Measurements from ENCODE around the gene C1QL2. TPM values are rescaled to one million over a fixed set of nuclear protein-coding genes. Genes with fewer than 3 reads are reported as not detected.

Gene C1QL2
- total RNA-seq, 1 donor from 2014 or later: not detected

- Mint-ChIP-seq H3K4me3 (ENCODE audit: unreplicated experiment) (no peak overlapping the region), H3K9me3 (ENCODE audit: unreplicated experiment) (no peaks in the 10 kb centered on the region), H3K27ac (ENCODE audit: unreplicated experiment) (no peak overlapping the region), H3K4me1 (ENCODE audit: unreplicated experiment) (no peaks in the 10 kb centered on the region), H3K27me3 (ENCODE audit: unreplicated experiment) (peaks cover 2% of the 10 kb centered on the region), H3K36me3 (ENCODE audit: low read depth, unreplicated experiment) (no peaks in the 10 kb centered on the region)
- TF ChIP-seq, protein P1, sequence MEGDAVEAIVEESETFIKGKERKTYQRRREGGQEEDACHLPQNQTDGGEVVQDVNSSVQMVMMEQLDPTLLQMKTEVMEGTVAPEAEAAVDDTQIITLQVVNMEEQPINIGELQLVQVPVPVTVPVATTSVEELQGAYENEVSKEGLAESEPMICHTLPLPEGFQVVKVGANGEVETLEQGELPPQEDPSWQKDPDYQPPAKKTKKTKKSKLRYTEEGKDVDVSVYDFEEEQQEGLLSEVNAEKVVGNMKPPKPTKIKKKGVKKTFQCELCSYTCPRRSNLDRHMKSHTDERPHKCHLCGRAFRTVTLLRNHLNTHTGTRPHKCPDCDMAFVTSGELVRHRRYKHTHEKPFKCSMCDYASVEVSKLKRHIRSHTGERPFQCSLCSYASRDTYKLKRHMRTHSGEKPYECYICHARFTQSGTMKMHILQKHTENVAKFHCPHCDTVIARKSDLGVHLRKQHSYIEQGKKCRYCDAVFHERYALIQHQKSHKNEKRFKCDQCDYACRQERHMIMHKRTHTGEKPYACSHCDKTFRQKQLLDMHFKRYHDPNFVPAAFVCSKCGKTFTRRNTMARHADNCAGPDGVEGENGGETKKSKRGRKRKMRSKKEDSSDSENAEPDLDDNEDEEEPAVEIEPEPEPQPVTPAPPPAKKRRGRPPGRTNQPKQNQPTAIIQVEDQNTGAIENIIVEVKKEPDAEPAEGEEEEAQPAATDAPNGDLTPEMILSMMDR (IDR thresholded peaks at IDR 0.05; ENCODE audit: unreplicated experiment): no peak
- no peak for DNase-seq (ENCODE audit: low spot score)
These were observed 17.0 kb upstream of the C1QL2 start for GRCh38 chr2:119175517-119175916.

GRCh38 chr2:119174993-119175347 lies 16.4 kb upstream of the C1QL2 start:
- TF ChIP-seq, protein P1 (IDR thresholded peaks at IDR 0.05; ENCODE audit: unreplicated experiment): no peak
- no peaks in the 10 kb centered on the region for H3K4me1 Mint-ChIP-seq (ENCODE audit: unreplicated experiment)
- H3K9me3 Mint-ChIP-seq (ENCODE audit: unreplicated experiment): no peaks in the 10 kb centered on the region
- no peak overlapping the region for H3K27ac Mint-ChIP-seq (ENCODE audit: unreplicated experiment)
- H3K36me3 Mint-ChIP-seq (ENCODE audit: low read depth, unreplicated experiment): no peaks in the 10 kb centered on the region
- H3K27me3 Mint-ChIP-seq (ENCODE audit: unreplicated experiment): peaks cover 2% of the 10 kb centered on the region
- no peak for DNase-seq (ENCODE audit: low spot score)
- H3K4me3 Mint-ChIP-seq (ENCODE audit: unreplicated experiment): no peak overlapping the region

- H3K27me3 Mint-ChIP-seq (ENCODE audit: unreplicated experiment): peaks cover 2% of the 10 kb centered on the region
- H3K36me3 Mint-ChIP-seq (ENCODE audit: low read depth, unreplicated experiment): no peaks in the 10 kb centered on the region
- no peaks in the 10 kb centered on the region for H3K9me3 Mint-ChIP-seq (ENCODE audit: unreplicated experiment)
- no peak overlapping the region for H3K4me3 Mint-ChIP-seq (ENCODE audit: unreplicated experiment)
- H3K4me1 Mint-ChIP-seq (ENCODE audit: unreplicated experiment): no peaks in the 10 kb centered on the region
- no peak overlapping the region for H3K27ac Mint-ChIP-seq (ENCODE audit: unreplicated experiment)
- TF ChIP-seq, protein P1 (IDR thresholded peaks at IDR 0.05; ENCODE audit: unreplicated experiment): peak; percentile 97
- peak; percentile 80 for DNase-seq (ENCODE audit: low spot score)
These were observed 15.9 kb upstream of the C1QL2 start for GRCh38 chr2:119174216-119174992.

DNA sequence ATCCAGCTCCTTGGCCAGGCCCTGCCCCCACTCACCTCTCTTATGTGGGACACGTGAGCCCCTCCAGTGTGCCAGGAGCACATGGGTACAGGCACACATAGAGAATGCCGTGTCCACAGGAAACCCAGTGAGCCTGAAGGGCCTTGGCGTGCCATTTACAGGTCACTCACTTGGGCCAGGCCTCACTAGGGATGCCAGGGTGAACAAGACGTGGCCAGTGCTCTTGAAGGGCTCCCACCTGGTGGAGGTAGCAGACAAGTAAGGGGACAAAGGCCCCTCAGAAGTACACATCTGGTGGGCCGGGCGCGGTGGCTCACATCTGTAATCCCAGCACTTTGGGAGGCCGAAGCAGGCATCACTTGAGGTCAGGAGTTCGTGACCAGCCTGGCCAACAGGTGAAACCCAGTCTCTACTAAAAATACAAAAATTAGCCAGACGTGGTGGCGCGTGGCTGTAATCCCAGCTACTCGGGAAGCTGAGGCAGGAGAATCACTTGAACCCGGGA lies 15.1 kb upstream of the C1QL2 start:
- Mint-ChIP-seq H3K9me3 (ENCODE audit: unreplicated experiment) (no peaks in the 10 kb centered on the region), H3K27ac (ENCODE audit: unreplicated experiment) (no peak overlapping the region)

GRCh38 chr2:119170504-119170903 lies 12.0 kb upstream of the C1QL2 start:
- Mint-ChIP-seq H3K9me3 (ENCODE audit: unreplicated experiment) (no peaks in the 10 kb centered on the region), H3K27me3 (ENCODE audit: unreplicated experiment) (peaks cover 5% of the 10 kb centered on the region), H3K27ac (ENCODE audit: unreplicated experiment) (no peak overlapping the region), H3K4me1 (ENCODE audit: unreplicated experiment) (peaks cover 11% of the 10 kb centered on the region), H3K36me3 (ENCODE audit: low read depth, unreplicated experiment) (no peaks in the 10 kb centered on the region), H3K4me3 (ENCODE audit: unreplicated experiment) (no peak overlapping the region)
- no peak for DNase-seq (ENCODE audit: low spot score)
- TF ChIP-seq, protein P1 (IDR thresholded peaks at IDR 0.05; ENCODE audit: unreplicated experiment): no peak

More for the DNA sequence above, 15.1 kb upstream of the C1QL2 start:
- Mint-ChIP-seq H3K27me3 (ENCODE audit: unreplicated experiment) (peaks cover 2% of the 10 kb centered on the region), H3K4me1 (ENCODE audit: unreplicated experiment) (no peaks in the 10 kb centered on the region), H3K4me3 (ENCODE audit: unreplicated experiment) (no peak overlapping the region), H3K36me3 (ENCODE audit: low read depth, unreplicated experiment) (no peaks in the 10 kb centered on the region)
- TF ChIP-seq, protein P1 (IDR thresholded peaks at IDR 0.05; ENCODE audit: unreplicated experiment): no peak
- no peak for DNase-seq (ENCODE audit: low spot score)
